ENCODE data around the gene CMIP. TPM values are rescaled to one million over a fixed set of nuclear protein-coding genes. Genes with fewer than 3 reads are reported as not detected.

Gene CMIP
- polyA plus RNA-seq, 1 experiment = 2.7 TPM

Small RNA genes lying within 50 kb of the gene (small RNA-seq; reads per million reads assigned to genes)
- gene MIR6504 (ENCODE audit: insufficient read length, low read depth) = not detected
- gene MIR7854 (ENCODE audit: insufficient read length, low read depth) = not detected

Other genes starting within 250 kb of the CMIP start
- not detected in 2 replicates for gene BCO1, start 206.1 kb upstream of the CMIP start, polyA plus RNA-seq (2011; rRNA removed)
- 3.3 and 4.3 TPM in 2 replicates for gene GAN, start 129.8 kb upstream of the CMIP start, polyA plus RNA-seq (2011; rRNA removed)